Measurements from ENCODE around the gene RAPGEFL1.

Gene RAPGEFL1

GRCh38 chr17:40241252-40241834 is 64.1 kb downstream of the RAPGEFL1 start:
- ChIA-PET CTCF (no interaction called here), POLR2A (interaction anchor here (1.0 to 1.6 kb wide), 3 partner anchors 23 to 48 kb away, joined by 4 to 8 read pairs (median 5); partner anchors contain the start of genes CDC6 and WIPF2)
- no peak for DNase-seq (ENCODE audit: extremely low spot score)
- TF ChIP-seq FOXA1 (IDR thresholded peaks at IDR 0.05) (no peak), LEF1 (IDR thresholded peaks at IDR 0.05; ENCODE audit: borderline replicate concordance) (no peak), ZNF384 (IDR thresholded peaks at IDR 0.05) (no peak), ARNT (IDR thresholded peaks at IDR 0.05) (no peak), PKNOX1 (IDR thresholded peaks at IDR 0.05) (no peak)

- no peak for DNase-seq (ENCODE audit: extremely low spot score)
- ChIA-PET POLR2A (interaction anchor here (1.5 to 1.6 kb wide), 2 partner anchors 24 to 45 kb away, joined by 5 to 8 read pairs; partner anchors contain the start of genes CDC6 and WIPF2), CTCF (interaction anchor here (0.5 kb wide), 2 partner anchors 57 to 233 kb away, joined by 3 to 6 read pairs; no protein-coding TSS in a partner anchor)
- TF ChIP-seq BHLHE40 (IDR thresholded peaks at IDR 0.05; ENCODE audit: borderline replicate concordance) = no peak
- no peak for TF ChIP-seq LEF1 (IDR thresholded peaks at IDR 0.05; ENCODE audit: borderline replicate concordance)
- TF ChIP-seq ARNT (IDR thresholded peaks at IDR 0.05) = no peak
- no peak for TF ChIP-seq FOXM1 (IDR thresholded peaks at IDR 0.05; ENCODE audit: borderline replicate concordance)
- no peak for TF ChIP-seq SP1 (IDR thresholded peaks at IDR 0.05)
- TF ChIP-seq CTBP1 (IDR thresholded peaks at IDR 0.05; ENCODE audit: borderline replicate concordance) = no peak
- no peak for TF ChIP-seq FOXA1 (IDR thresholded peaks at IDR 0.05)
- no peak for TF ChIP-seq PKNOX1 (IDR thresholded peaks at IDR 0.05)
- no peak for TF ChIP-seq NFRKB (IDR thresholded peaks at IDR 0.05)
- no peak for TF ChIP-seq ELF4 (IDR thresholded peaks at IDR 0.05)
- TF ChIP-seq TARDBP (IDR thresholded peaks at IDR 0.05) = no peak
- no peak for TF ChIP-seq FOXK2 (IDR thresholded peaks at IDR 0.05)
- no peak for TF ChIP-seq HDGF (IDR thresholded peaks at IDR 0.05; ENCODE audit: borderline replicate concordance)
- no peak for TF ChIP-seq SUZ12 (IDR thresholded peaks at IDR 0.05)
- TF ChIP-seq ZNF384 (IDR thresholded peaks at IDR 0.05) = no peak
Measured at GRCh38 chr17:40242774-40243173, 65.5 kb downstream of the RAPGEFL1 start.

GRCh38 chr17:40243761-40244160 is 66.5 kb downstream of the RAPGEFL1 start:
- CTCF ChIA-PET = interaction anchor here (0.7 kb wide), 1 partner anchor 316 kb away, joined by 3 read pairs; no protein-coding TSS in a partner anchor
- POLR2A ChIA-PET = interaction anchor here (0.8 to 1.3 kb wide), 3 partner anchors 22 to 45 kb away, joined by 3 to 6 read pairs (median 3); partner anchors contain the start of genes CDC6 and WIPF2
- DNase-seq (ENCODE audit: extremely low spot score) = no peak
- TF ChIP-seq CTBP1 (IDR thresholded peaks at IDR 0.05; ENCODE audit: borderline replicate concordance) (no peak), LEF1 (IDR thresholded peaks at IDR 0.05; ENCODE audit: borderline replicate concordance) (no peak), NFRKB (IDR thresholded peaks at IDR 0.05) (no peak), FOXK2 (IDR thresholded peaks at IDR 0.05) (no peak), ZNF384 (IDR thresholded peaks at IDR 0.05) (no peak), HDGF (IDR thresholded peaks at IDR 0.05; ENCODE audit: borderline replicate concordance) (no peak), TARDBP (IDR thresholded peaks at IDR 0.05) (no peak), BHLHE40 (IDR thresholded peaks at IDR 0.05; ENCODE audit: borderline replicate concordance) (no peak), L3MBTL2 (conservative IDR thresholded peaks at IDR 0.05) (no peak), SUZ12 (IDR thresholded peaks at IDR 0.05) (no peak)

- TF ChIP-seq LEF1 (IDR thresholded peaks at IDR 0.05; ENCODE audit: borderline replicate concordance) = no peak
- TF ChIP-seq NFRKB (IDR thresholded peaks at IDR 0.05) = no peak
- TF ChIP-seq FOXK2 (IDR thresholded peaks at IDR 0.05) = no peak
- TF ChIP-seq TARDBP (IDR thresholded peaks at IDR 0.05) = no peak
- no peak for TF ChIP-seq FOXM1 (IDR thresholded peaks at IDR 0.05; ENCODE audit: borderline replicate concordance)
- DNase-seq (ENCODE audit: extremely low spot score) = no peak
- POLR2A ChIA-PET = interaction anchor here (0.8 to 1.3 kb wide), 3 partner anchors 23 to 44 kb away, joined by 3 to 6 read pairs (median 3); partner anchors contain the start of genes CDC6 and WIPF2
- CTCF ChIA-PET = interaction anchor here (0.7 kb wide), 1 partner anchor 316 kb away, joined by 3 read pairs; no protein-coding TSS in a partner anchor
Measured at GRCh38 chr17:40244255-40244654, 67.0 kb downstream of the RAPGEFL1 start.

All from HEK293T (cell line).